Measurements from ENCODE around the gene MPPE1. TPM values are rescaled to one million over a fixed set of nuclear protein-coding genes. Genes with fewer than 3 reads are reported as not detected.

MPPE1 gene
- total RNA-seq, 1 experiment from 2014 or later, result 21.4 TPM

DNA sequence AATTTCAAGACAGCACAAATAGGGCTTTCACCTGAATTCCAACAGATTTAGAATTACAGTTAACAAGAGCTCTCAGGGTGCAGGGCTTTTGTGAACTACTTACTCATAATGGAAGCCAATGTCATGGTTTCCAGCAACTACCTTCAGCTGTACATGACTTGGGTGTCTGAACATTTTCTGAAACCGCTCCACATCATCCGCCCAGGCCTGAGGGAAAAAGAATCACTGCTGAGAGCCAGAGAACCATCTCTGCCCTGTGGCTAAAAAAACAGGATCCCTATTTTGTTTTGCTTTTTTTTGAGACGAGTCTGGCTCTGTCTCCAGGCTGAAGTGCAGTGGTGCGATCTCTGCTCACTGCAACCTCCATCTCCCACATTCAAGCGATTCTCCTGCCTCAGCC lies 18.8 kb downstream of the MPPE1 start:
- H4K20me1 ChIP-seq (ENCODE audit: insufficient read depth), result no peaks in the 10 kb centered on the region
- no peaks in the 10 kb centered on the region for H3K79me2 ChIP-seq (ENCODE audit: insufficient read depth, low read length)
- no peak overlapping the region for H3K4me2 ChIP-seq (ENCODE audit: low read length)
- no peak overlapping the region for H3K4me3 ChIP-seq (replicated peaks in 1 of 2; ENCODE audit: low read depth in 1 of 2, low read length in 2 of 2)
- TF ChIP-seq POLR2AphosphoS5 (IDR thresholded peaks at IDR 0.05; ENCODE audit: low read depth, low read length), result no peak
- no peak for TF ChIP-seq FOSL1 (IDR thresholded peaks at IDR 0.05; ENCODE audit: low read depth)
- TF ChIP-seq CBX3 (IDR thresholded peaks at IDR 0.05; ENCODE audit: low read depth), result no peak
- no peak for TF ChIP-seq POLR2A (IDR thresholded peaks at IDR 0.05; ENCODE audit: borderline replicate concordance, extremely low read depth, insufficient read depth, insufficient read length)
- TF ChIP-seq JUND (IDR thresholded peaks at IDR 0.05), result no peak
- TF ChIP-seq, protein P1, sequence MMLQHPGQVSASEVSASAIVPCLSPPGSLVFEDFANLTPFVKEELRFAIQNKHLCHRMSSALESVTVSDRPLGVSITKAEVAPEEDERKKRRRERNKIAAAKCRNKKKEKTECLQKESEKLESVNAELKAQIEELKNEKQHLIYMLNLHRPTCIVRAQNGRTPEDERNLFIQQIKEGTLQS (IDR thresholded peaks at IDR 0.05), result no peak
- TF ChIP-seq ZBTB33 (IDR thresholded peaks at IDR 0.05; ENCODE audit: extremely low read depth, insufficient replicate concordance, low read length), result no peak
- no peak for TF ChIP-seq ZFX (IDR thresholded peaks at IDR 0.05)
- no peak for TF ChIP-seq SP1 (IDR thresholded peaks at IDR 0.05; ENCODE audit: low read depth)
- no peak for TF ChIP-seq RAD21 (IDR thresholded peaks at IDR 0.05; ENCODE audit: low read depth)
- TF ChIP-seq EZH2 (IDR thresholded peaks at IDR 0.05), result no peak
- no peak for TF ChIP-seq MAX (IDR thresholded peaks at IDR 0.05)
- TF ChIP-seq CEBPB (IDR thresholded peaks at IDR 0.05; ENCODE audit: low read depth), result no peak
- TF ChIP-seq YY1 (IDR thresholded peaks at IDR 0.05; ENCODE audit: extremely low read depth, insufficient replicate concordance, low read depth, low read length), result no peak
- peaks cover 10 to 21% of the 10 kb centered on the region in 2 experiments; a peak in 3 of 4 replicates for H3K4me1 ChIP-seq (ENCODE audit: control insufficient read depth in 1 of 2, insufficient read depth in 2 of 2, low read length in 2 of 2)
- BruUV-seq (replicated peaks), result no TSS peak
- intact Hi-C loops (cut with micrococcal nuclease), result no loop called here
- H3K27me3 ChIP-seq (ENCODE audit: insufficient read depth, low read length), result no peaks in the 10 kb centered on the region
- no peak overlapping the region for H3K27ac ChIP-seq (ENCODE audit: low read depth, low read length)
- no peaks in the 10 kb centered on the region for H3K9me3 ChIP-seq (ENCODE audit: control insufficient read depth in 1 of 2, insufficient read depth in 1 of 2, low read depth in 1 of 2, low read length in 2 of 2)
- no peak for ATAC-seq
- POLR2A ChIA-PET, result no interaction called here
- H2AFZ ChIP-seq (ENCODE audit: low read depth, low read length, poor library complexity, severe bottlenecking), result no peak overlapping the region
- H3K36me3 ChIP-seq (ENCODE audit: control insufficient read depth in 1 of 2, insufficient read depth in 2 of 2, low read length in 2 of 2), result no peaks in the 10 kb centered on the region; a peak in 1 of 4 replicates
- no peak for DNase-seq (ENCODE audit: low read depth, low spot score)
- no peak overlapping the region for H3K9ac ChIP-seq (ENCODE audit: low read length)
- CTCF ChIA-PET, result no interaction called here
- H3K9me2 ChIP-seq (ENCODE audit: insufficient read depth), result no peaks in the 10 kb centered on the region
- RAD21 ChIA-PET (ENCODE audit: low non-redundant PET in 1 of 2, low total read pairs in 2 of 2, uncharacterized antibody in 2 of 2, unreplicated experiment in 2 of 2), result no interaction called here

Measured in HCT116 (cell line).